GM23338 (cell line): ENCODE measurements around the gene TMEM150C.

Source experiments
- CTCF ChIP-seq, 2 experiments: fragments of 200-600 bp in 1 of 2; sonication (generic) in 1 of 2; conservative IDR thresholded peaks; 2 replicates each; pipeline versions ENCODE4 v1.5.1 to v1.6.1; 2016 to 2017; ENCODE audit warnings: antibody characterized with exemption in 2 of 2, low read depth in 2 of 2, mild to moderate bottlenecking in 2 of 2, moderate library complexity in 1 of 2
- ETS1 ChIP-seq: IDR thresholded peaks from 2 replicates; pipeline ENCODE4 v1.6.1; 2016; ENCODE audit warnings: antibody characterized with exemption
- EZH2 ChIP-seq: fragments of 200-600 bp; sonication (generic); IDR thresholded peaks from one replicate; pipeline ENCODE4 v1.8.0; 2017; ENCODE audit warnings: antibody characterized with exemption, mild to moderate bottlenecking, low read depth; ENCODE audit not compliant: unreplicated experiment
- POLR2AphosphoS5 ChIP-seq: IDR thresholded peaks from 2 replicates; pipeline ENCODE4 v1.6.1; 2016; ENCODE audit warnings: antibody characterized with exemption, low read depth
- REST ChIP-seq: IDR thresholded peaks from one replicate; pipeline ENCODE4 v1.6.1; 2018; ENCODE audit warnings: antibody characterized with exemption; ENCODE audit not compliant: unreplicated experiment
- ZNF331 ChIP-seq: fragments of 250-450 bp; sonication (Bioruptor Pico); IDR thresholded peaks from 2 replicates; pipeline ENCODE4 v1.5.0; 2020; ENCODE audit warnings: low read depth, mild to moderate bottlenecking, moderate library complexity
- ZNF462 ChIP-seq: fragments of 250-450 bp; sonication (Bioruptor Pico); IDR thresholded peaks from 2 replicates; pipeline ENCODE4 v1.5.0; 2020; ENCODE audit warnings: mild to moderate bottlenecking, moderate library complexity

- TF ChIP-seq CTCF (conservative IDR thresholded peaks at IDR 0.05; ENCODE audit: low read depth in 2 of 2) (no peak), ZNF462 (CRISPR knock-in tag) (no peak), POLR2AphosphoS5 (no peak), ZNF331 (CRISPR knock-in tag) (no peak), EZH2 (no peak), ETS1 (no peak), REST (no peak)
These were observed 104.5 kb downstream of the TMEM150C start for GRCh38 chr4:82457266-82457665.
